ENCODE measurements around the gene ADARB1. TPM values are rescaled to one million over a fixed set of nuclear protein-coding genes. Genes with fewer than 3 reads are reported as not detected.

Gene ADARB1
- total RNA-seq, 1 experiment from 2014 or later, result 12.1 TPM

DNA sequence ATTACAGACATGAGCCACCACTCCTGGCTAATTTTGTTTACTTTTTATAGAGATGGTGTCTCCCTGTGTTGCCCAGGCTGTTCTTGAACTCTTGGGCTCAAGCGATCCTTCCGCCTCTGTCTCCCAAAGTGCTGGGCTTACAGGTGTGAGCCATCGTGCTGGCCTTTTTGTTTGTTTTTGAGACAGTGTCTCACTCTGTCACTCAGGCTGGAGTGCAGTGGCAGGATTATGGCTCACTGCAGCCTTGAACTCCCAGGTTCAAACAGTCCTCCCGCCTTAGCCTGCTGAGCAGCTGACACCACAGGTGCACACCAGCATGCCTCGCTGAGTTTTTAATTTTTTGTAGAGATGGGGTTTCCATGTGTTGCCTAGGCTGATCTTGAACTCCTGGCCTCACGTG is 49.1 kb downstream of the ADARB1 start:
- Histone ChIP-seq H3K4me2 (no peak overlapping the region), H3K4me3 (no peak overlapping the region), H4K20me1 (ENCODE audit: insufficient read depth) (no peaks in the 10 kb centered on the region), H2AFZ (no peak overlapping the region), H3K79me2 (ENCODE audit: low read depth) (no peaks in the 10 kb centered on the region), H3F3A (ENCODE audit: insufficient read depth, low read depth) (no peaks in the 10 kb centered on the region), H3K36me3 (ENCODE audit: low read depth) (no peaks in the 10 kb centered on the region), H3K27me3 (ENCODE audit: insufficient read depth, low read depth) (no peaks in the 10 kb centered on the region), H3K9me3 (ENCODE audit: insufficient read depth, low read depth) (no peaks in the 10 kb centered on the region), H3K4me1 (replicated peaks; ENCODE audit: insufficient read depth) (no peaks in the 10 kb centered on the region), H3K9me2 (ENCODE audit: insufficient read depth) (no peaks in the 10 kb centered on the region), H3K27ac (no peak overlapping the region)
- ChIA-PET CTCF (no interaction called here), POLR2A (ENCODE audit: unreplicated experiment) (no interaction called here)
- intact Hi-C loops (cut with micrococcal nuclease; ENCODE audit: unreplicated experiment), result no loop called here
- TF ChIP-seq, protein P1, sequence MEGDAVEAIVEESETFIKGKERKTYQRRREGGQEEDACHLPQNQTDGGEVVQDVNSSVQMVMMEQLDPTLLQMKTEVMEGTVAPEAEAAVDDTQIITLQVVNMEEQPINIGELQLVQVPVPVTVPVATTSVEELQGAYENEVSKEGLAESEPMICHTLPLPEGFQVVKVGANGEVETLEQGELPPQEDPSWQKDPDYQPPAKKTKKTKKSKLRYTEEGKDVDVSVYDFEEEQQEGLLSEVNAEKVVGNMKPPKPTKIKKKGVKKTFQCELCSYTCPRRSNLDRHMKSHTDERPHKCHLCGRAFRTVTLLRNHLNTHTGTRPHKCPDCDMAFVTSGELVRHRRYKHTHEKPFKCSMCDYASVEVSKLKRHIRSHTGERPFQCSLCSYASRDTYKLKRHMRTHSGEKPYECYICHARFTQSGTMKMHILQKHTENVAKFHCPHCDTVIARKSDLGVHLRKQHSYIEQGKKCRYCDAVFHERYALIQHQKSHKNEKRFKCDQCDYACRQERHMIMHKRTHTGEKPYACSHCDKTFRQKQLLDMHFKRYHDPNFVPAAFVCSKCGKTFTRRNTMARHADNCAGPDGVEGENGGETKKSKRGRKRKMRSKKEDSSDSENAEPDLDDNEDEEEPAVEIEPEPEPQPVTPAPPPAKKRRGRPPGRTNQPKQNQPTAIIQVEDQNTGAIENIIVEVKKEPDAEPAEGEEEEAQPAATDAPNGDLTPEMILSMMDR (conservative IDR thresholded peaks at IDR 0.05), result no peak
- no peak for TF ChIP-seq EZH2 (IDR thresholded peaks at IDR 0.05; ENCODE audit: low read depth)
- DNase-seq, result no peak
- no TSS peak for BruUV-seq (replicated peaks)

DNA sequence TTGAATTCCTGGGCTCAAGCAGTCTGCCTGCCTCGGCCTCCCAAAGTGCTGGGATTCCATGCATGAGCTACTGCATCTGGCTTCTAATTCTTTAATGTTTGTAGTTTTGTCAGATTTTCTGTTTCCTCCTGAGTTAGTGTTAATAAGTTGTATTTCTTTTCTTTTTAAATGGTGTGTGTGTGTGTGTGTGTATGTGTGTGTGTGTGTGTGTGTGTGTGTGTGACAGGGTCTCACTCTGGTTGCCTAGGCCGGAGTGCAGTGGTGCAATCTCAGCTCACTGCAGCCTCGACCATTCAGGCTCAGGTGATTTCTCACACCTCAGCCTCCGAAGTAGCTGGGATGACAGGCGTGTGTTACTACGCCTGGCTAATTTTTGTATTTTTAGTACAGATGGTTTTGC is 50.2 kb downstream of the ADARB1 start:
- Histone ChIP-seq H2AFZ (no peak overlapping the region), H3K4me3 (no peak overlapping the region), H3K27me3 (ENCODE audit: insufficient read depth, low read depth) (no peaks in the 10 kb centered on the region), H3F3A (ENCODE audit: insufficient read depth, low read depth) (no peaks in the 10 kb centered on the region), H3K9me3 (ENCODE audit: insufficient read depth, low read depth) (no peaks in the 10 kb centered on the region), H3K36me3 (ENCODE audit: low read depth) (no peaks in the 10 kb centered on the region), H3K4me1 (replicated peaks; ENCODE audit: insufficient read depth) (no peaks in the 10 kb centered on the region; the same call in 1 of the 2 replicates), H3K4me2 (no peak overlapping the region), H3K79me2 (ENCODE audit: low read depth) (no peaks in the 10 kb centered on the region), H3K27ac (no peak overlapping the region), H3K9me2 (ENCODE audit: insufficient read depth) (no peaks in the 10 kb centered on the region), H4K20me1 (ENCODE audit: insufficient read depth) (no peaks in the 10 kb centered on the region)
- intact Hi-C loops (cut with micrococcal nuclease; ENCODE audit: unreplicated experiment), result no loop called here
- ChIA-PET CTCF (interaction anchor here (0.7 kb wide), 2 partner anchors 11 to 477 kb away, joined by 4 to 7 read pairs; no protein-coding TSS in a partner anchor), POLR2A (ENCODE audit: unreplicated experiment) (no interaction called here)
- TF ChIP-seq, protein P1 (conservative IDR thresholded peaks at IDR 0.05), result no peak
- TF ChIP-seq EZH2 (IDR thresholded peaks at IDR 0.05; ENCODE audit: low read depth), result no peak
- BruUV-seq (replicated peaks), result no TSS peak
- no peak for DNase-seq

DNA sequence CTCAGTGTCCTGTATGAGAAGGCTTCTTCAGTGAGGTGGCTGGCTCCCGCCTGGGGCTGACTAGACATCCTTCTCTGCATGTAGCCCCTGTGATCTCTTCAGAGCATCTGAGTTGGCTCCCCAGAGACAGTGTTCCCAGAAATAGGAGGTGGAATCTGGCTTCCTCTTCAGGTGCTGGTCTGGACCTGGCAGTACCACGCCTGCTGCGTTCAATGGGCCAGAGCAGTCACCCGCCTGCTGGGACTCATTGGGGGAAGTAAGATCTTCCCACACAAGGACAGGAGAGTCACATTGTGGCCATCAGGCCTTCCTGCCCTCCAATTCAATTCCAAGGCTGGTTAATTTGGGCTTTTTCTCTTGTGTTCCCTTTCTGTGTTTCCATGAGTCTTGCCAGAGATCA is 51.0 kb downstream of the ADARB1 start:
- Histone ChIP-seq H3K9me2 (ENCODE audit: insufficient read depth) (no peaks in the 10 kb centered on the region), H3K36me3 (ENCODE audit: low read depth) (no peaks in the 10 kb centered on the region), H3K79me2 (ENCODE audit: low read depth) (no peaks in the 10 kb centered on the region), H3K27ac (no peak overlapping the region), H3K4me3 (no peak overlapping the region), H3K4me2 (no peak overlapping the region), H3K4me1 (replicated peaks; ENCODE audit: insufficient read depth) (peaks cover 6% of the 10 kb centered on the region; the same call in 1 of the 2 replicates), H2AFZ (no peak overlapping the region), H3K27me3 (ENCODE audit: insufficient read depth, low read depth) (no peaks in the 10 kb centered on the region), H3K9me3 (ENCODE audit: insufficient read depth, low read depth) (no peaks in the 10 kb centered on the region), H4K20me1 (ENCODE audit: insufficient read depth) (no peaks in the 10 kb centered on the region), H3F3A (ENCODE audit: insufficient read depth, low read depth) (no peaks in the 10 kb centered on the region)
- CTCF ChIA-PET, result no interaction called here
- TF ChIP-seq, protein P1 (conservative IDR thresholded peaks at IDR 0.05), result no peak
- no peak for TF ChIP-seq EZH2 (IDR thresholded peaks at IDR 0.05; ENCODE audit: low read depth)
- no peak for DNase-seq
- intact Hi-C loops (cut with micrococcal nuclease; ENCODE audit: unreplicated experiment), result loop anchor here (5.0 kb wide), 1 partner anchor 323 kb away; the partner anchor contains the start of gene UBE2G2
- BruUV-seq (replicated peaks), result no TSS peak
- POLR2A ChIA-PET (ENCODE audit: unreplicated experiment), result no interaction called here
